Testis (tissue), 3 donors: Measurements from ENCODE around the gene GIPC2. TPM values are rescaled to one million over a fixed set of nuclear protein-coding genes. Genes with fewer than 3 reads are reported as not detected.
"Not testable (repeated sequence)": the region's sequence is repeated elsewhere in the genome, so short reads cannot be mapped to it uniquely, and the experiment has no call there.

Experiments used
- DNase-seq: peaks from one replicate; pipeline ENCODE4 v3.0.0-alpha.2; 2019
- H3K27ac ChIP-seq, 2 donors: fragments of 200-600 bp; sonication (generic); one replicate each; pipeline ENCODE4 v1.5.1; 2019
- H3K27me3 ChIP-seq: fragments of 200-600 bp; sonication (generic); one replicate; pipeline ENCODE4 v1.5.1; 2019
- H3K36me3 ChIP-seq: fragments of 200-600 bp; sonication (generic); one replicate; pipeline ENCODE4 v1.5.1; 2017; ENCODE audit warnings: low read depth; ENCODE audit errors: missing control alignments
- H3K4me1 ChIP-seq: fragments of 200-600 bp; sonication (generic); one replicate; pipeline ENCODE4 v1.5.1; 2019
- H3K4me3 ChIP-seq, 2 donors: fragments of 200-600 bp; sonication (generic); one replicate each; pipeline ENCODE4 v1.5.1; 2017 to 2019
- H3K9me3 ChIP-seq: fragments of 200-600 bp; sonication (generic); one replicate; pipeline ENCODE4 v1.5.1; 2017
- CTCF ChIP-seq, 3 experiments: fragments of 450-650 bp in 2 of 3; fragments of 200-600 bp in 1 of 3; sonication (generic) in 1 of 3; IDR thresholded peaks; one replicate each; pipeline ENCODE4 v1.5.1; 2016 to 2019; ENCODE audit warnings: antibody characterized with exemption in 3 of 3, mild to moderate bottlenecking in 2 of 3, moderate library complexity in 1 of 3
- POLR2A ChIP-seq: fragments of 450-650 bp; IDR thresholded peaks from one replicate; pipeline ENCODE4 v1.6.1; 2017; ENCODE audit warnings: antibody characterized with exemption, mild to moderate bottlenecking, moderate library complexity
- WGBS, 2 donors: methylation state at CpG; one replicate each; pipeline ENCODE4 v1.1.5; 2018; 5-methylcytosine and 5-hydroxymethylcytosine counted together
- intact Hi-C: fragments of 100-400 bp; cut with DNase I; formaldehyde crosslinking; loops from one replicate; pipeline ENCODE4 v1.15.1; 2023; ENCODE audit warnings: low total_unique reads
- polyA plus RNA-seq: library from polyadenylated mRNA; stranded (reverse); fragments of 350-450 nt; fragmentation: Illumina TruSeq; extraction: RNeasy Lipid Tissue Mini Kit (QIAGEN cat#74804); gene quantifications from one replicate; pipeline ENCODE4 v1.2.3, GENCODE V29; 2014; ENCODE audit warnings: low read depth, low replicate concordance; ENCODE audit not compliant: insufficient read depth
- total RNA-seq, 2 donors: library from RNA; depleted of rRNA; stranded (reverse); fragments of >200 nt; gene quantifications; one replicate each; pipeline ENCODE4 v1.2.3, GENCODE V29; 2016

GIPC2 gene
- total and polyA plus RNA-seq, 3 donors from 2014 or later, result 1.9 to 2.4 (median 2.0) TPM

- Histone ChIP-seq H3K9me3 (no peaks in the 10 kb centered on the region), H3K36me3 (no peaks in the 10 kb centered on the region), H3K27ac (no peak overlapping the region), H3K27me3 (no peaks in the 10 kb centered on the region), H3K4me1 (no peaks in the 10 kb centered on the region), H3K4me3 (no peak overlapping the region)
- intact Hi-C loops, result no loop called here
- TF ChIP-seq POLR2A, result no peak
- TF ChIP-seq CTCF (IDR thresholded peaks at IDR 0.05), result no peak
- DNase-seq, result no peak
- WGBS, 2 donors, result 91 to 93% methylated on average over 6 of the region's 6 CpGs
These were observed 67.6 kb downstream of the GIPC2 start for GRCh38 chr1:78113156-78113916.

GRCh38 chr1:78114034-78114956, 68.5 kb downstream of the GIPC2 start:
- no peak overlapping the region for H3K27ac ChIP-seq
- TF ChIP-seq POLR2A (no peak), CTCF (IDR thresholded peaks at IDR 0.05) (peak; percentile 79 to 87 (median 79))
- no peaks in the 10 kb centered on the region for H3K4me1 ChIP-seq
- DNase-seq, result peak; percentile 69
- 78 to 80% methylated on average over 9 of the region's 9 CpGs for WGBS, 2 donors
- H3K9me3 ChIP-seq, result no peaks in the 10 kb centered on the region
- H3K4me3 ChIP-seq, result no peak overlapping the region
- intact Hi-C loops, result no loop called here
- H3K36me3 ChIP-seq, result no peaks in the 10 kb centered on the region
- H3K27me3 ChIP-seq, result no peaks in the 10 kb centered on the region

- intact Hi-C loops, H3K4me1 ChIP-seq, H3K9me3 ChIP-seq, H3K4me3 ChIP-seq, H3K27me3 ChIP-seq, DNase-seq, H3K36me3 ChIP-seq, H3K27ac ChIP-seq: not testable (repeated sequence)
- 90 to 94% methylated on average over 6 of the region's 6 CpGs for WGBS, 2 donors
These were observed 74.7 kb downstream of the GIPC2 start for GRCh38 chr1:78120485-78120884.

GRCh38 chr1:78121710-78122109, 75.9 kb downstream of the GIPC2 start:
- 82 to 88% methylated on average over 2 of the region's 2 CpGs for WGBS, 2 donors

More at GRCh38 chr1:78121710-78122109, 75.9 kb downstream of the GIPC2 start:
- Histone ChIP-seq H3K4me3 (no peak overlapping the region), H3K9me3 (no peaks in the 10 kb centered on the region), H3K36me3 (no peaks in the 10 kb centered on the region), H3K4me1 (no peaks in the 10 kb centered on the region), H3K27me3 (no peaks in the 10 kb centered on the region), H3K27ac (no peak overlapping the region)
- TF ChIP-seq POLR2A, result no peak
- no peak for TF ChIP-seq CTCF (IDR thresholded peaks at IDR 0.05)
- intact Hi-C loops, result no loop called here
- DNase-seq, result no peak
